ENCODE data around the gene CLEC4G.

- TF ChIP-seq, protein P1, sequence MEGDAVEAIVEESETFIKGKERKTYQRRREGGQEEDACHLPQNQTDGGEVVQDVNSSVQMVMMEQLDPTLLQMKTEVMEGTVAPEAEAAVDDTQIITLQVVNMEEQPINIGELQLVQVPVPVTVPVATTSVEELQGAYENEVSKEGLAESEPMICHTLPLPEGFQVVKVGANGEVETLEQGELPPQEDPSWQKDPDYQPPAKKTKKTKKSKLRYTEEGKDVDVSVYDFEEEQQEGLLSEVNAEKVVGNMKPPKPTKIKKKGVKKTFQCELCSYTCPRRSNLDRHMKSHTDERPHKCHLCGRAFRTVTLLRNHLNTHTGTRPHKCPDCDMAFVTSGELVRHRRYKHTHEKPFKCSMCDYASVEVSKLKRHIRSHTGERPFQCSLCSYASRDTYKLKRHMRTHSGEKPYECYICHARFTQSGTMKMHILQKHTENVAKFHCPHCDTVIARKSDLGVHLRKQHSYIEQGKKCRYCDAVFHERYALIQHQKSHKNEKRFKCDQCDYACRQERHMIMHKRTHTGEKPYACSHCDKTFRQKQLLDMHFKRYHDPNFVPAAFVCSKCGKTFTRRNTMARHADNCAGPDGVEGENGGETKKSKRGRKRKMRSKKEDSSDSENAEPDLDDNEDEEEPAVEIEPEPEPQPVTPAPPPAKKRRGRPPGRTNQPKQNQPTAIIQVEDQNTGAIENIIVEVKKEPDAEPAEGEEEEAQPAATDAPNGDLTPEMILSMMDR (IDR thresholded peaks at IDR 0.05): no peak
- TF ChIP-seq POLR2A (IDR thresholded peaks at IDR 0.05): no peak
Observed at GRCh38 chr19:7729831-7730285, 2.1 kb downstream of the CLEC4G start.
